Mesothelial cell of epicardium (in vitro differentiated cells): Measurements from ENCODE around the gene PDE6B. TPM values are rescaled to one million over a fixed set of nuclear protein-coding genes. Genes with fewer than 3 reads are reported as not detected.

Experiments
- DNase-seq, 2 experiments: peaks; one replicate each; pipeline ENCODE4 v3.0.0; 2021; ENCODE audit warnings: low spot score in 2 of 2; ENCODE audit not compliant: unreplicated experiment in 2 of 2
- H3K27ac Mint-ChIP-seq: 2 replicates; pipeline ENCODE4 v1.8.0; 2021; ENCODE audit warnings: mixed read lengths
- H3K27me3 Mint-ChIP-seq: 2 replicates; pipeline ENCODE4 v1.8.0; 2021; ENCODE audit warnings: low read depth, mixed read lengths
- H3K36me3 Mint-ChIP-seq: 2 replicates; pipeline ENCODE4 v1.8.0; 2021; ENCODE audit warnings: mixed read lengths
- H3K4me1 Mint-ChIP-seq: 2 replicates; pipeline ENCODE4 v1.8.0; 2021; ENCODE audit warnings: mixed read lengths
- H3K4me3 Mint-ChIP-seq: 2 replicates; pipeline ENCODE4 v1.8.0; 2021; ENCODE audit warnings: mild to moderate bottlenecking, moderate library complexity, mixed read lengths
- H3K9me3 Mint-ChIP-seq: 2 replicates; pipeline ENCODE4 v1.8.0; 2021; ENCODE audit warnings: mixed read lengths
- CTCF ChIP-seq: fragments of 200-600 bp; sonication (generic); IDR thresholded peaks from one replicate; pipeline ENCODE4 v1.5.0; 2021; ENCODE audit warnings: antibody characterized with exemption; ENCODE audit not compliant: unreplicated experiment
- total RNA-seq: library from RNA; stranded (reverse); gene quantifications from 3 replicates; pipeline ENCODE4 v1.2.1, GENCODE V29; 2021

Gene PDE6B
- total RNA-seq, 1 donor from 2014 or later, result 11.6 TPM

GRCh38 chr4:682490-683172 is 57.3 kb downstream of the PDE6B start:
- H3K27me3 Mint-ChIP-seq, result no peaks in the 10 kb centered on the region
- TF ChIP-seq CTCF, result no peak
- no peaks in the 10 kb centered on the region for H3K36me3 Mint-ChIP-seq
- peaks cover 3% of the 10 kb centered on the region for H3K4me1 Mint-ChIP-seq
- no peaks in the 10 kb centered on the region for H3K9me3 Mint-ChIP-seq
- DNase-seq, result no peak
- H3K4me3 Mint-ChIP-seq, result peak overlapping the region; percentile 34
- no peak overlapping the region for H3K27ac Mint-ChIP-seq

GRCh38 chr4:683247-683897 is 58.0 kb downstream of the PDE6B start:
- no peaks in the 10 kb centered on the region for H3K9me3 Mint-ChIP-seq
- no peaks in the 10 kb centered on the region for H3K36me3 Mint-ChIP-seq
- no peak overlapping the region for H3K27ac Mint-ChIP-seq
- TF ChIP-seq CTCF, result no peak
- DNase-seq, result no peak
- peaks cover 7% of the 10 kb centered on the region for H3K4me1 Mint-ChIP-seq
- H3K4me3 Mint-ChIP-seq, result no peak overlapping the region
- no peaks in the 10 kb centered on the region for H3K27me3 Mint-ChIP-seq

GRCh38 chr4:683982-684622 is 58.7 kb downstream of the PDE6B start:
- H3K9me3 Mint-ChIP-seq, result no peaks in the 10 kb centered on the region
- H3K27me3 Mint-ChIP-seq, result no peaks in the 10 kb centered on the region
- DNase-seq, result peak in 1 of 2 experiments; percentile 36
- peak; percentile 58 for TF ChIP-seq CTCF
- no peaks in the 10 kb centered on the region for H3K36me3 Mint-ChIP-seq
- H3K4me1 Mint-ChIP-seq, result peaks cover 7% of the 10 kb centered on the region
- no peak overlapping the region for H3K4me3 Mint-ChIP-seq
- H3K27ac Mint-ChIP-seq, result no peak overlapping the region

GRCh38 chr4:684623-685327 is 59.4 kb downstream of the PDE6B start:
- Mint-ChIP-seq H3K4me1 (peaks cover 12% of the 10 kb centered on the region), H3K9me3 (no peaks in the 10 kb centered on the region), H3K36me3 (no peaks in the 10 kb centered on the region), H3K4me3 (no peak overlapping the region), H3K27me3 (no peaks in the 10 kb centered on the region), H3K27ac (no peak overlapping the region)
- TF ChIP-seq CTCF, result no peak
- no peak for DNase-seq

GRCh38 chr4:685679-686412 is 60.5 kb downstream of the PDE6B start:
- H3K4me3 Mint-ChIP-seq, result no peak overlapping the region

More at GRCh38 chr4:685679-686412, 60.5 kb downstream of the PDE6B start:
- Mint-ChIP-seq H3K9me3 (no peaks in the 10 kb centered on the region), H3K27me3 (no peaks in the 10 kb centered on the region), H3K36me3 (no peaks in the 10 kb centered on the region), H3K4me1 (peaks cover 19% of the 10 kb centered on the region), H3K27ac (no peak overlapping the region)
- no peak for TF ChIP-seq CTCF
- DNase-seq, result no peak
